Raji (cell line): ENCODE data around the gene NNT.

Experiments
- POLR2A ChIP-seq: IDR thresholded peaks from 2 replicates; pipeline ENCODE4 v1.6.1; 2011; ENCODE audit warnings: low read depth, low read length, control low read depth; ENCODE audit not compliant: insufficient read depth

NNT gene

DNA sequence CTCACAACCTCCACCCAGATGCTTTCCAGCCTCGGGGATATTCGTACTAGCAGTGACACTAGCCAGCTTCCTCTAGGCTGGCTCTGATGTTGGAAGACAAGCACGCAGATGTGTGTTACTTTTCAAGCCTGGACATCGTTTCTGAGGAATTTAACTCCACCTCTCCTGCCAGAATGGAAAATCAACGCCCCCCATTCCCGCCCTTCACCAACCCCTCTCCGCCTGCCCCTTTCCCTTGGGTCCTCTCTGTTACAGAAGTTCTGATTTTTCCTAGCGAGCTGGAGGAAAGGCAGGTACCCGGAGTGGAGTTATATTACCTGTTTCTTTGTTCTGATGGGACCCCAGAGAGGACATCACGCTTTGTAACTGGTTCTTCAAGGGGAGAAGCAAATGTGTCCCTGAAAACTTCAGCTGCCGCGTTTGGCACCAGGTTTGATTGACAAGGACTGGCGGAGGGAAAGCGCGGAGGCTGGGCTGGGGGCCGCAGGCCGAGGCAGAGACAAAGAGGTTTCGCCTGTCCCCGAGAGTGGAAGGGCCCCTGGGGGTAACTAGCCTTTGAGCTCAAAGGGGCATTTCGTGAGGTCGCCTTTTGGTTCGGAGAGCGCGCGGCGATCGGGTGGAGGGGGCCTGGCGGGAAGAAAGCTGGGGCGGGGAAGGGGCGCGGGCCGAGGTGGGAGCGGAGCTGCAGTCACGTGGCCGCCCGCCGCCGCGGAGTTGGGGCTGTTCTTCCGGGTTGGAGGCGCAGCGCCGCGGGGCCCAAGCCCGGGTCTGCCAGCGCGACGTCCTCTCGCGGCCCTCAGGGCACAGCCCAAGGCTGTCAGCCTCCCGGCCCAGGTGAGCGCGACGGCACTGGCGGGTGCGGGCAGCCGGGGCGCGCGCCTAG is at the start of gene NNT:
Gene NNT, plus strand, starts transcription at position 720 of the 883 bp plus-strand sequence. CDS start 6,016 bp downstream, outside the sequence.
- peak; percentile 74 for TF ChIP-seq POLR2A

DNA sequence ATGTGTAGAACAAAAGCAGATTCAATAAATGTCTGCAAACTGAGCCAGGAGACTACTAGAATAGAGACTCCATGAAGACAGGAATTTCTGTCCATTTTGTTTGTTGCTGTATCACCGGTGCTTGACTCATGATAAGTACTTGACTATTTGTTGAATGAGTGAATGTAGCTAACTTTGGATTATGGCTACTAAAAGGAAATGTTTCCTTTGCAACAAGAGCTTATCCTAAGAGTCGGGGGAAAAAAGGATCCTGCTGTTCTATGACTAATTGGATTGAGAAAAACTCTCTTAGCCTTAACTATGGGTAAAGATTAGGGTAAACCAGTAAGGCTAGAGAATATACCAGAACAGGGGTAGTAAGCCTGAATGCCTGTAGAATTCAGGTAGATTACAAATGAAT is 49.6 kb upstream of the NNT start:
- TF ChIP-seq POLR2A: no peak

DNA sequence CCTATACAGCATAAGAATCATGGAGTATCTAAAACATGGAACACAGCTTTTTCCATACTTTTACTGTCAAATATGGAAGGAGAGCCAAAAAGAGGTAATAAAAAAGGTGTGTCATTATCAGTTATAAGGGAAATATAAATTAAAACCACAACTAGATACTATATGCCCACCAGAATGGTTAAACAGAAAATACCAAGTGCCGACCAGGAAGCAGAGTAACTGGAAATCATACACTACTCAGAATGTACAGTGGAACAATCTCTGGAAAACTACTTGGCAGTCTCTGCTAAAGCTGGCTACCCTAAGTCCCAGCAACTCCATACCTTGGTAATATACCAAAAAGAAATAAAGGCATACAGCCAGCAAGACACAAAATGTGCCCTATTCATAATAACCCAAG is 48.5 kb upstream of the NNT start:
- TF ChIP-seq POLR2A: no peak

DNA sequence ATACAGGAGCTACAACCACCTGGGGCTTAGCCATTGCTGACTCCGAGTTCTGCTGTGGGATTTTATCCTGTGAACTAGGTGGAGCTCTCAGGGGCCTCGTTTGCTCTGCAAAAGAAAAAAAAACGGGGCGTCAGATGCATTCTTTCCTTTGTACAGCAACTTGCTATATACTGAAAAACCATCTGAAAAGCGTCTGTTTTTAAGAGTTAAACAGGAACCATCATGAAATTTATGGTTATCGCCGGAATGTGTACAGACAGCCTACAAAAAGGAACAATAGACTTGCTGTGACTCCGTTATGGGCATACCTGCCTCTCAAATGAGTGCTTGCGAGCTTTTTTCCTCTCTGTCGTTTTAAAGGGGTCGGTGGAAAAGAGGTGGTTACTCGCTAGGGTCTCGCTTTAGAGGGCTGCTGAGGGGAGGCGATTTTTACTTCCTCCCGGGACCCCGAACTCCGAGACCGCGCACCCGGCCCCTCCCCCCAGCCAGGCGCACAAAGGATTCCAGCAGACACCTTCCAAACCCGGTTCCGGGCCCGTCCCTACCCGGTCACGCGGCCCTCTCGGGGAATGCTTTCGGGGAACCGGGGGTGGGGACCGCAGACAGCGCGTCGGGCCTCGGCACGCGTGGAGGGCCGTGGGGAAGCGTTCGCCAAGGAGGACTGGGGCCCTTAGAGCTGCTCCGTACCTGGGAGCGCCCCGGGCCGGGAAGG is 46.9 kb upstream of the NNT start:
- peak; percentile 20; the same call in 1 of the 2 replicates for TF ChIP-seq POLR2A

DNA sequence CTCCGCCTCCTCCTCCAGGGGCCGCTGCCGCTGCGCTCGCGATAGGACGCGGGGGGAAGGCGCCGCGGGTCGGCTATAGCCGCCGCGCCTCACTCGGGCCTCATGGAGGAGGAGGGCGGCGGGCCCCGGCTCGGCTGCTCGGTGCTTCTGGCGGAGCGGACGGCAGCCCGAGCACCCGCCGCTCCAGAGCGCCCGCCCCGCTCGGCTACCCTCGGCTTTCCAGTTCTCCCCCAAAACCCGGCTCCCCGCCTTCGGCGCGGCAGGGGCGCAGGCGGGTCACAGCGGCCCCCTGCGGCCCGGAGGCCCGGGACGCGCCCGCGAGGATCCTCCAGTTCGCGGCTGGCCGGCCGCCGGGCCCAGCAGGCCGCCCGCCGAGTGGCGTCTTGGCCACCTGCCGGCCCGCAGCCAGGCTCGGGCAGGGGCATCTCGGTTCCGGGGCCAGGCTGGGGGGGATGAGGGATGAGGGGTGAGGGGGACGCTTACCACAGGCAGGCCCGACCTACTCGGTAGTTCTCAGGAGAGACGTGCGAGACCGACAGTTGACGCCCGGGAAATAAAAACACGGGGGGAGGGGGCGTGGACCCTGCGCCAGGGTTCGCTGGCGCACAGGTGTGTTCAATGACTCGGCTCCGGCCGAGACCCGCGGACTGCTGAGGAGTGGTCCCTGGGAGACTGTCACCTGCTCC is 46.0 kb upstream of the NNT start, which contains the start of gene PAIP1:
Gene PAIP1, minus strand, starts transcription at position 221 of the 686 bp plus-strand sequence. CDS start 231 bp downstream, outside the sequence.
- TF ChIP-seq POLR2A: peak; percentile 62

DNA sequence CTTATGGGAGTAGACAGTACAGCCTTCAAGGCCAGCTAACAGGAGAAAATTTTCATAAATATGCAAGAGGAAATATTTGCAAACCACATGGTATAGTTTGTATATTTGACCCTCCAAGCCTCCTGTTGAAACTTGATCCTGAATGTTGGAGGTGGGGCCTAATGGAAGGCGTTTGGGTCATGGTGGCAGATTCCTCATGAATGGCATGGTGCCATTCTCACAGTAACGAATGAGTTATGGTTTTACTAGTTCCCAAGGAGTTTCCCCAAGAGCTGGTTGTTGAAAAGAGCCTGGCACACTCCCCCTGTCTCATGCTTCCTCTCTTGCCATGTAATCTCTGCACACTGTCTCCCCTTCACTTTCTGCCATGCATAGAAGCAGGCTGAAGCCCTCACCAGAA is 42.9 kb upstream of the NNT start:
- TF ChIP-seq POLR2A: no peak

DNA sequence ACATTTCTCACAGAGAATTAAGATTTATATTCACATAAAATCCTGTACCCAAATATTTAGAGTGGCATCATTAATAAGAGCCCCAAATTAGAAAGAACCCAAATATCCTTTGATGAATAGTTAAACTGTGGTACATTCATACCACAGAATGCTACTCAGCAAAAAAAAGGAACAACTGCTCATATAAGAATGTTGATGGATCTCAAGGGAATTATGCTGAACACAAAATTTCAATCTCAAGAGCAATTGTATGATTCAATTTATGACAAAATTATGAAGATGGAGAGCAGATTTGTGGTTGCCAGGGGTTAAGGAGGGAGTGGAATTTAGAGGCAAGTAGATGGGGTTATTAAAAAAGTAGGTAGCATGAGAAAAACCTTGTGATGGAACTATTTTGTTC is 41.6 kb upstream of the NNT start:
- TF ChIP-seq POLR2A: no peak

DNA sequence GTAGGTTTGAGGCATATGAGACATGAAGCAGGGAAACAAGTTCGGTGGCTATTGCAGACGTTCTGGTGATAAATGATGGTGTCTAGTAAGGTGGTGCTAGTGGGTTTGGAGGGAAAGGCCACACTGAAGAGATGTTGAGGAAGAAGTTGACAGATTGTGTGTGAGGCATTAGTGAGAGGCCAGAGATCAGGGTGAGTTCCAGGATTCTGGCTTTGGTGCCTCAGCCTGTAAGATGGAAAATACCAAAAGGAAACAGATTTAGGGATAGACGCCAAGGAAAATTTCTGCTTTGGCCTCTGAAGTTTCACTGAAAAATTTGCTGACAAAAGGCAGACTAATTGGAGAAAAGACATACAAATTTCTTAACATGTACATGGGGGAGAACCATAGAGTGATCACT is 39.7 kb upstream of the NNT start:
- no peak for TF ChIP-seq POLR2A

DNA sequence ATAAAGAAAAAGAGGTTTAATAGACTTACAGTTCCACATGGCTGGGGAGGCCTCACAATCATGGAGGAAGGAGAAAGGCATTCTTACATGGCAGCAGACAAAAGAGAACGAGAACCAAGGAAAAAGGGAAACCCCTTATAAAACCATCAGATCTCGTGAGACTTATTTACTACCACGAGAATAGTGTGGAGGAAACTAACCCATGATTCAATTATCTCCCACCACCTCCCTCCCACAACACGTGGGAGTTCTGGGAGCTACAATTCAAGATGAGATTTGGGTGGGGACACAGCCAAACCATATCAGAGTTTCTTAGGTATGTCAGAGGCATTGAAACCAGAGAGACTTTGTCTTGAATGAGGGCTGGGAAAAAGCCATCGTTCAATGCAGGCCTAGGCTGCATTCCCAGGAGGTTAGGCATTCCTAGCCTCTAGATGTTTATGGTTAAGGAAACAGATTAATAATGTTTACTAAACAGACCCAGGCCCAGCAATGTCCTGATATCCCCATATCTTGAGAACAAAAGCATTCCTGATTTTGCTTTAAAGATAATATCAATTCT is 38.6 kb upstream of the NNT start:
- no peak for TF ChIP-seq POLR2A

DNA sequence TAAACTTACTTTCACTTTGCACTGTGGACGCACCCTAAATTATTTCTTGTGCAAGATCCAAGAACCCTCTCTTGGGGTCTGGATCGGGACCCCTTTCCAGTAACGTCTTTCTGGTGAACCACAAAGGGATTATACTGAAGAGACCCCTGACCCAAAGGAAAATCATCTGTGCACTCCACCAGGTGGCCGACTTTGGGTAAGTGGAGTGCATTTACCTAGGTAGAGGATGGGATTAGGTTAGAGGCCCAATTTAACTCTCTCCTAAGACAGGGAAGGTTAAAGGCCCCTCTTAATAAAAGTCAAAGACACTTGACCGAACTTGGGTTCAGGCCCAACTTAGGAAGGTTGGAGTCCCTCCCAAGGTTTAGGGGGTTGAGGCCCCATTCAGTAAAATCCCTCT is 37.9 kb upstream of the NNT start:
- TF ChIP-seq POLR2A: no peak

DNA sequence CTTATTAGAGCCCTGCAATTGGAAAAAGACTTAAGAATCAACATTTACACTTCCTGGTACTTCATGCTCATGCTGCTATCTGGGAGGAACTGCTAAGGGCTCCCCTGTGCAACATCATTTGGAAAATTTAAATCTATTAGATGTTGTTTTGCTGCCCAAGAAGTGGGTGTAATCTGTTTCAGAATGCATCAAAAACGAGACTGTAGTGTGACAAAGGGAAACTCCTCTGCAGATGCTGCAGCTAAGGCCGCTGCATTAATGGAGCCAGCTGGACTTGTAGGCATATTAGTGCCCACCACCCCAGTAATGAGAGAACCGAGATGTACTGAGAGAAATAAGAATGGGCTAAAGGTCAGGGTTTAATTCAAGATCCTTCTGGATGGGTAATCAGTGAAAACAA is 35.0 kb upstream of the NNT start:
- TF ChIP-seq POLR2A: no peak

DNA sequence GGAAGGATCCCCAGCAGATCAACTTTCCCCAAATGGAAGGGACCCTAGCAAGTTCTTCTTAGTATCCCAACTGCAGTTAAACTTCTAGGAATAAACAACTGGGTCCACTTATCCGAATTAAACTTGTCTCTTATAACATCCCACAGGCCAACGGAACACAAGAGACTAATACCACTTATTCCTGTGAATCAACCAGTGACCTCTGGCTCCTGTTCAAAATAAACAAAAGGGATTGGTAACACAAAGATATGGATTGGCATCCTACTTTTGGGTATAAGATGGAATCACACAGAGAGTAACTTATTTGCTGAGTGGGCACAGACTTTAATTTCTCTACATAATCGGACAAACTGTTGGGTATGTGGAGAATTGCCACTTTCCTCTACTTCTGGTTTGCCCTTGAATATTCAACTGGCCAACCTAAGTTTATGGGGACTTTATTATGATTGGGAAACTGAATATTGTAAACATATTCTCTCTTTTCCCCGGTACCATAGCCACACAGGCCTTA is 33.7 kb upstream of the NNT start:
- TF ChIP-seq POLR2A: no peak

DNA sequence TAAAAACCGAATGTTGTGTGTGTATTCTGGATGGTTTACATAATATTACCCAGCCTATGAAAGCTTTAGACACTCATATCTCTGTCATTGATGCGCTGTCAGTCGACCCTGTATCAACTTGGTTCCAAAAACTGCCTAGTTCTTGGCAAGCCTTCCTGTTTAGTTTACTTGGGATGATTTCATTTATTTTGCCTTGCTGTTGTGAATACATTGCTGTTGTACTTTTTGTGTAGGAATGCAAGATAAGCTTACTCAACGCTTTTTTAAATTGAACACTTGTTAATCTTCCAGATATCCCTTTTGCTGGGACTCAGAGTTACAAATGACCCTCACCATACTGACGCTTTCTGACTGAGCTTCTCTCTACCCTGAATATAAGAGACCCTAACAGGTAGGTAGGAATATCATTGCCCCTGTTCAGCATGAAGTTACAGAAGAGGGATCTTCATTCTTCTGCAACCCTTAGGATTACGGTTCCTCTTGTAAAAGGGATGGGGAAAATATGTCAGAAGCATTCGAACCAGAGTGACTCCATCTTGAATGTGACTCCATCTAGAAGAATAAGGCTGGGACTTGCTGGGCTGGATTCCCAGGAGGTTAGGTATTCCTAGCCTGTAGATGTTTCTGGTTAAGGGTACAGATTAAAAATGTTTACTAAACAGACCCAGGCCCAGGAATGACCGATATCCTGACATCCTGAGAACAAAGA is 32.4 kb upstream of the NNT start:
- no peak for TF ChIP-seq POLR2A

DNA sequence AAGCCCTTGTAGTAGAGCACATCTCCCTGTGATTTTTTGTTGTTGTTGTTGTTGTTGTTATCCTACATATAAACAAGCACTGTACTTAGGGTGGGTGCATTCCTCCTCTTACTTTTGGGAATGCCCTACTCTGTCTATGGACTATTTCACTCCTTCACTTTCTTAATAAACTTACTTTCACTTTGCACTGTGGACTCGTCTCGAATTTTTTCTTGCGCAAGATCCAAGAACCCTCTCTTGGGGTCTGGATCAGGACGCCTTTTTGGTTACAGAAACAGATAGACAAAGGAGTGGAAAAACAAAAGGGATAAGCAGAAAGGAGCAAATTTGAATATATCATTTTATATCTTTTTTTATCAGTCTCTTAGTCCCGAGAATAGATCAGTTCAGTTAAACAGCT is 31.7 kb upstream of the NNT start:
- no peak for TF ChIP-seq POLR2A

DNA sequence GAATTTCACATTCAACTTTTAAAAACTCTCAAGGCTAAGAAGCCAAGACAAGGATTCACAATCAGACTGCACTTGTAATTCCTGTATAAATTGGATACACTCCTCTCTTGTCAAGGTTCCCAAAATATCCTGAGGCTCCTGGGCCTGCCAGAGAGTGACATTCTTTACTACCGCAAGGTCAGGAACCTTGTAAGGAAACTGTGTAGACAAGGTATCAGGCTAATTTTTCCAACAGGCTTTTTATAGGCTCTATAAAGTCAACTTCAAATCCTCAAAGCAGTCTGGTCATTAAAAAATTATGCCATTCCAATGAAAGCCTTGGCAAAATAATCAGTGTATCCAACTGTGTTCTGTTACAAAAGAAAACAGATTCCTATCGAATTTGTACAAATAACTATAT is 30.6 kb upstream of the NNT start:
- TF ChIP-seq POLR2A: no peak

DNA sequence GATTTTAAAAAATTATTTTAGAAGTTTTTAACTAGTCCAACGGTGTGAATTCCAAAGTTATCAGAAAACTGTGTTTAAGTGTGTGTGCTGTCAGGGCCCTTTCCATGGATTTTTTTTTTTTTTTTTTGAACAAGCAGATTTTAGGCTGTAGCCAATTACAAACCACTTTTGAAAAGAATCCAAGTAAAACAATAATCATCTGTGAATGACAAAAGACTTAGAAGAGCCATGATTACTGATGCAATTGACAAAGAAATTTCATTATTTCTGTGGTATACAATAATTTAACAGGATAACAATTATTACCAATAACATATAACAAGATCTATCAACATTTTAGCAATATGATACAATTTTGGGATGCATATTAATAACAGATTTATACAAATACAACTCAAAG is 29.9 kb upstream of the NNT start:
- no peak for TF ChIP-seq POLR2A
